Astrocyte of the hippocampus (primary cell): ENCODE results near the gene HES6.

ENCODE experiments used
- DNase-seq: peaks from one replicate; pipeline ENCODE4 v3.0.0; 2011; ENCODE audit warnings: low read depth, low spot score

The HES6 gene

GRCh38 chr2:238202326-238203093, 37.3 kb downstream of the HES6 start:
- DNase-seq, result peak; percentile 48

- DNase-seq, result no peak
Measured at GRCh38 chr2:238190445-238190844, 49.4 kb downstream of the HES6 start.
